HG03196 (cell line): ENCODE measurements around the gene SGCE.

Source experiments
- ATAC-seq: cut with Tn5 transposase; IDR thresholded peaks from one replicate; pipeline ENCODE4 v1.9.1; 2021; ENCODE audit not compliant: unreplicated experiment

The SGCE gene

GRCh38 chr7:94630855-94631254, 25.1 kb downstream of the SGCE start:
- no peak for ATAC-seq

- ATAC-seq: no peak
Measured at GRCh38 chr7:94623820-94624219, 32.1 kb downstream of the SGCE start.

- ATAC-seq: peak; percentile 5
Measured at GRCh38 chr7:94621120-94621519, 34.8 kb downstream of the SGCE start.

- peak; percentile 99 for ATAC-seq
Measured at GRCh38 chr7:94620703-94621118, 35.2 kb downstream of the SGCE start.

DNA sequence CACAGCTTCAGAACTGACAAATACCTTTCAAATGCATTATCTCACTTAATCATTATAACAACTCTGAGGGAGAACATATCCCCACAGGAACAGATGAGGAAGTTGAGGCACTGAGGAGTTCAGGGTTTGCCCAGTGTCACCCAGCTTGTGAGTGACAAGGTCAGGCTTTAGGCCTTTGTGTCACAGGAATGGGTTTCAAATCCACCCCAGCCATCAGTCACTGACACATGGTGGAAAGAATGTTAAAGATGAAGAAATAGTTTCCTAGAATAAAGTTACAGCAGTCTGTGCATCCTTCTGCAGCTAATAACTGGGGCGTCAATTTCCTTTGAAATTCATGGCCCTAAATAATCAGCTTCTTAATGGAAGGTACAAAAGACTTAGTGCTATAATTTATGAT, 37.8 kb downstream of the SGCE start:
- no peak for ATAC-seq

GRCh38 chr7:94616855-94617254, 39.1 kb downstream of the SGCE start:
- no peak for ATAC-seq

DNA sequence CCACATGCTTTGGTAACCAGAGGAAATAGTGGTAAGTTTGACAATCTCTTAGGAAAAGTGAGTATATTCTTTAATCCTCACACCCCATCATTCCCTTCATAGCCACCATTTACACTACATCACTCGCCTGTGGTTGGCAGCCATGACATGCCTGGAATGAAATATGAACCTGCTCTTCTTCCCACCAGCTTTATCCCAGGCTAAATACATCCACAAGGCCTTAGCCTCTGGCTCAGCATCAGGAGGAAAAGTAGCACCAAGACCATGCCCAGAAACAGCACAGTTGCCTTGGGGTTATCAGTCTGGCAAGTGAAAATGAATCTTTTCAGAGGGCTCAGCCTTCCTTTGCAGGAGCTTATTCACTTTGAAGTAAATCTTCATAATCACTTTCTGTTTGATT, 40.3 kb downstream of the SGCE start:
- no peak for ATAC-seq

DNA sequence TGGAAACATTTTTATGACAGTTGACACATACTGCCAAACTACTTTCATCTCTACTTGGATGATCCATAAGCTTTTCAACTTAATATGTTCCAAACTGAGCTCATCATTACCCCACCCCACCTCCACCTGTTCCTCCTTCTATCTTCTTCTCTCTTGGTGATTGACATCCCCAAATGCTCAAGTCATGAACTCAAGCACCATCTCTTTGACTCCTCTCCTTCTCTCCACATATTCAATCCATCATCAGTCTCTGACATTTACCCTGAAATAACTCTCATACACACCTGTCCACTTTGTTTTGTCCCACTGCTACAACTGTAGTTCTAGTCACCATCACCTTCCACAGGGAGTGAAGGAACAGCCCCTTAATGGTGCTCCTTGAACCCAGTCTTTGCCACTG, 43.3 kb downstream of the SGCE start:
- no peak for ATAC-seq

GRCh38 chr7:94612253-94612652, 43.7 kb downstream of the SGCE start:
- no peak for ATAC-seq

DNA sequence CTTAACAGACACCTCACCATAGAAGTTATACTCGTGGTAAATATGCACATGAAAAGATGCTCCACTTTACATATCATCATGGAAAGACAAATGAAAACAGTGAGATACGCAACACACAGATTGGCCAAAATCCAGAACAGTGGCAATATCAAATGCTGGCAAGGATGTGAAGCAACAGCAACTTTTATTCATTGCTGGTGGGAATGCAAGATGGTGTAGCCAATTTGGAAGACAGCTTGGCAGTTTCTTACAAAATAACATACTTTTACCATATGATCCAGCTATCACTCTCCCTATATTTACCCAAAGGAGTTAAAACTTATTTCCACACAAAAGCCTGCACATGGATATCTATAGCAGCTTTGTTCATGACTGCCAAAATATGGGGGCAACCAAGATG, 46.4 kb downstream of the SGCE start:
- ATAC-seq: no peak

DNA sequence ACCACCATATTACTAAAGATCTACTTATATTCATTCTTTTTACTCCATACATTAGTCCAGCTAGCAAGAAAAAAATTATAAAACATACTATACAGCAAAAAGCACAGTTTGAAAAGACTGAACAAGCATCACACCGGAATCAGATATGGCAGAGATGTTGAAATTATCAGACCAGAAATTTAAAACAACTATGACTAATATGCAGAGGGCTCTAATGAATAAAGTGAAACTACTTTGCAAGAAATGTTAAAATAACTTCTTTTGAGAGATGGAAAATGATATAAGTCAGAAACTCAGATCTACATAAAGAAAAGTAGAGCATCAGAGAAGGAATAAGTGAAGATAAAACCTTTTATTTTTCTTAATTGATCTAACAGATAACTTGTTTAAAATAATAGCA, 50.9 kb downstream of the SGCE start:
- ATAC-seq: peak; percentile 55

DNA sequence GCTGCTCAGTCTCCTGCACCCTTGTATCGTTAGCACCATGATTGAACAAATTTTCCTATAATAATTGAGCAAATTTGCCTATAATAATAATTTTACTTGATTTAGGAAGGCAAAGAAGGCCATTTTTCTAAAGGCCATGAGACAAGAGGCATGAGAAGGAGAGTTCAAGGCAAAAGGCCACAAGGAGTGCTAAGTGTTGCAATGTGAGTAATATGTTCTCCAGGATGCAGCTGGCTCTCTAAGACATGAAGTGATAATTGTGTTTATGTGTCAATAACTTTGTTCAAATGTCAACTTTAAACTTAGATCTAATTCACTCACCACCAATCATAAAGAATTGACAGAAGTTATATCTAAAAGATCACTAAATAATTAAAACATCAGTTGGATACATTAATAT, 53.8 kb downstream of the SGCE start:
- no peak for ATAC-seq

GRCh38 chr7:94600267-94600666, 55.7 kb downstream of the SGCE start:
- no peak for ATAC-seq

DNA sequence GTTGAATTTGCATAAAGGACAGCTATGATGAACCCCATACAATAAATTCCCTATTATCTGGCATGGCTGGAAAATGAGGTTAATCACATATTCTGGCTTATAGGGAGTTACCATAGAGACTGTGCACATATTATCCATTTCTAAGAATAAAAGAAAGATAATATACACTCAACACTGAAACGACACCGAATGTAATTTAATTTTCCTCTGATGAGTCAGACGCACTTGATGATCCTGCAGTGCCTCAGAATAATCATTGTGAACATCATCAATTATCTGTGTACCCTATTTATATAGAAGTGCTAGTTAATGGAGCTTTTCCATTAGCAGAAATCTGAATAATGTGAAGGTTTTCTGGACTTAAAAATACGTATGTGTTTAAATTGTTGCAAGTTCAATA, 60.2 kb downstream of the SGCE start:
- ATAC-seq: no peak

- ATAC-seq: no peak
Measured at GRCh38 chr7:94594882-94595281, 61.1 kb downstream of the SGCE start.

GRCh38 chr7:94591176-94591575, 64.8 kb downstream of the SGCE start:
- ATAC-seq: no peak

- ATAC-seq: no peak
Measured at GRCh38 chr7:94590526-94591162, 65.3 kb downstream of the SGCE start.

DNA sequence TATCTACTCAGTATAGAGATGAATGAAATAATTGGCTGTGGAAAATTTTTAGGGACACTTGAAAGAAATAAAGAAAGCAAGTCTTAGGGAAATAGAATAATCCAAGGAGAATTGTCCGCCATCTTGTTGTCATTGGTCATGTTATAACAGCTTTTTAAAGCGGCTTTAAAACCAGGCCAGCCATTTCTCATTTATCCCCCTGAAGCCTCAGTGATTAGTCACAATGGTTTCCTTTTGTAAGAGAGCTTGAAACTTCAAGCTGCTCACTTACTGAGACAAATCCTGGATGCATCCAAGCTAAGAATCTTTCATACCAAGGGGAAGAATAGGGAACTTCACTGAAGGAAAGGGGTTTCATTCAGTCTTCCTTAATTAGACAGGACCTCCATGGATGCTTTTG, 67.9 kb downstream of the SGCE start:
- ATAC-seq: no peak

- no peak for ATAC-seq
Measured at GRCh38 chr7:94584113-94584512, 71.8 kb downstream of the SGCE start.

DNA sequence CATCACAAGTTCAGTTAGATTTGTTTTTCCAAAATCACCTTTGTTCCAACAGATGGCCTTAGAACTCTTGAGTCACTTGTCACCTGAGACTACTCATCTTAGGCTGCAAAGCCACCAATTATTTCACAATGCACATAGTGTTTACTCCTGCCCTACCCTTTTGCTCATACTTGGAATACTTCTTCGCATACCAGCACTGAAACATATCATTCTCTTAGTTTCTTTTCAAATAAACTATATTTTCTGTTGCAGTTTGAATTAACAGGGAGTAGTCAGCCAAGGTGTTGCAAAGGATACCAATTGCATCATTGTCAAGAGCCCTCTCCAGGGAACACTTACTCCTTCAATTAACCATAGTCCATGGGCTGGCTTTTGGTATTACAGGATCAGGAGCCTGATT, 75.3 kb downstream of the SGCE start:
- no peak for ATAC-seq

DNA sequence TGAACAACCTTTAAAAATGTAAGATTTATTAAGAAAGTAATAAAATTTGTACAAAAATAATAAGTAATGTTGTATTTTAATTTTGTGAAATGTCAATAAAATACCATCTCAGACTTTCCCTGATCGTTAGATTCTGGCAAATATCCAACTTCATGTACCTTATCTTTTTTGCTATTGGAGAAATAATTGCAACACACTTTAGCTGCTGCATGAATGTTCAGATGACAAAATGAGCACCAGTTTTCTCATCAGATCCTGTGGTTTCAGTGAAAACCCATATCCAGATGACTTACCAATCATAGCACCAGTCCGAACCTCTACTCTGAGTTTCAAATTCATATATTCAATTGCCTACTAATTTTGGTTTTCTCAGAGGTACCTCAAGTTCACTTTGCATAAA, 76.5 kb downstream of the SGCE start:
- ATAC-seq: no peak

DNA sequence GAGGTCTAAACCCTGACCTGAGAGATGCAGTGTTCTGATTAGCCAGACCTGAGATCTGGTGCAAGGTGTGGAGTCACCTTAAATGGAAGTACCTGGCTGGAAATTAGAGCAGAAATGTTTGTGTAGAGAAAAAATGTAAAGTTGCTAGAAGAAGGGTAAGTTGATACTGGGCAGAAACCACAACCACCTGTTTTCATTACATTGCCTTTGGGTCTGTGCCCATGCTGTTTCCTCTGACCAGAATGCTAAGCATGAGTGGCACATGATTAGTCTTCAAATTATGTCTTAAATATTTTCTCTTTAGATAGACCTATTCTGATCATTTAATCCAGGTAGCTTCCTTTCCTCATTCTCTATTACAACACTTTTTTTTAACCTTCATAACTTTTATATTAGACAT, 77.3 kb downstream of the SGCE start:
- no peak for ATAC-seq

DNA sequence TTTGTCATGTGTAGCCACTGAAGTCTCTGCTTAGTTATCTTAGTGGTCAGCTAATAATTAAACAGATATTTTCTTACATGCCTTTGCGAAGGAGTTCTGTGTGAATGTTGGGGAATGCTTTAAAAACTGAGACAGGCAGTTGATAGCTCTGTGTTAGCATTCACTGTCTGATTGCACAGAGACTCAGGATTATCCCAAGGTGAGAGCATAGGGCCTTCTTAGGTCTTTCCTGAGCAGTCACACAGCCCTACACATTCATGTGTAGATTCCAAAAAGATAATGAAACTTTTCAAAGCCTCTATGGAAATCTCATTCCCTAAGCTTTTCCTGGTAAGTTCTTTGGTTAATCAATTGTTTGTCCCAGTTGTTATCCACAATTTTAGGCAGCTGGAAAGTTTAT, 78.6 kb downstream of the SGCE start:
- ATAC-seq: no peak

GRCh38 chr7:94576316-94576715, 79.6 kb downstream of the SGCE start:
- no peak for ATAC-seq
